Nephron progenitor cell (in vitro differentiated cells): Measurements from ENCODE around the gene MIER1.
A peak's percentile ranks its signal among the peaks of the same experiment; 100 is the strongest.

Experiments used
- DNase-seq: peaks from one replicate; pipeline ENCODE4 v3.0.0; 2021
- H3K27ac Mint-ChIP-seq: 2 replicates; pipeline ENCODE4 v1.8.0; 2021; ENCODE audit warnings: mild to moderate bottlenecking, moderate library complexity, mixed read lengths
- H3K27me3 Mint-ChIP-seq: 2 replicates; pipeline ENCODE4 v1.8.0; 2021; ENCODE audit warnings: mild to moderate bottlenecking, low read depth, mixed read lengths; ENCODE audit not compliant: poor library complexity
- H3K36me3 Mint-ChIP-seq: 2 replicates; pipeline ENCODE4 v1.8.0; 2021; ENCODE audit warnings: low read depth, mixed read lengths
- H3K4me1 Mint-ChIP-seq: 2 replicates; pipeline ENCODE4 v1.8.0; 2021; ENCODE audit warnings: mixed read lengths
- H3K4me3 Mint-ChIP-seq: 2 replicates; pipeline ENCODE4 v1.8.0; 2021; ENCODE audit warnings: mild to moderate bottlenecking, moderate library complexity, mixed read lengths
- H3K9me3 Mint-ChIP-seq: 2 replicates; pipeline ENCODE4 v1.8.0; 2021; ENCODE audit warnings: mild to moderate bottlenecking, moderate library complexity, mixed read lengths
- CTCF ChIP-seq: fragments of 200-600 bp; sonication (generic); IDR thresholded peaks from 2 replicates; pipeline ENCODE4 v1.5.0; 2021; ENCODE audit warnings: antibody characterized with exemption

The MIER1 gene

DNA sequence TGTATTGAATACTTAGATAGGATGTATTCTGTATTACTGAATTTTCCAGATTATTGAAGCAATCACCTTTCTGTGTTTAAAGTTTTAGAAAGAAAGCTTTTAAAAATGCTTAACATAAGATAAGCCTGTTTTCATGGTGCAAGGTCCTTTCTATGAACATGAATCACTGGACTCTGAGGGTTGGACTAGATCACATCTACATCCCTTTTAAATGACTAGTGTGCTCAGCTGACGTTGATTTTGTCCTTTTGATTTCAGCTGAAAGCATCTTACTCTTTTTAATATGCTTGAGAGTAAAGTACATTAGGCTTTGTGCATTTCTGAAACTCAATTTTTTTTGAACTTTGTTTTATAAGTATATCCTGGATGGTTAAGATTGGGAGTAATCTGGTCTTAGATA lies 16.2 kb downstream of the MIER1 start:
- no peak overlapping the region for H3K4me3 Mint-ChIP-seq
- DNase-seq: no peak
- H3K4me1 Mint-ChIP-seq: no peaks in the 10 kb centered on the region

DNA sequence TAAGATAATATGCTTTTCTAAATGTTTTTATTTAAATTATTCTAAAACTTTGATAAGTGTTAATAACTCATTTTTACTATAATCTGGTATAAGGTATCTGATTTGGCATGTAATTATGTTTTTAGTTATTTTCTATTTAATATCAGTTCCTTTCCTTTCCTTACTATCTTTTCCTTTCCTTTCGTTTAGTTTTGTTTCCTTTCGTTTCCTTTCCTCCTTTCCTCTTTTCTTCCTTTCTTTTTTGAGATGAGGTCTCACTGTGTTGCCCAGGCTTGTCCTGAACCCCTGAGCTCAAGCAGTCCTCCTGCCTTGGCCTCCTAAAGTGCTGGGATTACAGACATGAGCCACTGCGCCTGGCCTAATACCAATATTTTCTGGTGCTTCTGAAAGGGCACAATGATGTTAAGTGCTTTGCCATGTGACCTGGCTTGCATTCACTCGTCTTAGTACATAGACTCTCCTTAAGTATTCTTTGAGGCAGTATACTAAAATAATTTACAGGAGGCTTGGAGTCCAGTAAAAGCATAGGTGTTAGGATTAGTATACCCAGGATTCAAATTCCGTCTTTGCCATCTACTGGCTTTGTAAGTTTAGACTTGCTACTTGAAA lies 18.7 kb downstream of the MIER1 start:
- DNase-seq: no peak
- H3K4me1 Mint-ChIP-seq: no peaks in the 10 kb centered on the region
- no peaks in the 10 kb centered on the region for H3K27me3 Mint-ChIP-seq
- no peaks in the 10 kb centered on the region for H3K9me3 Mint-ChIP-seq
- peaks cover 26% of the 10 kb centered on the region for H3K36me3 Mint-ChIP-seq
- peak overlapping the region; percentile 60 for H3K27ac Mint-ChIP-seq
- no peak for TF ChIP-seq CTCF
- H3K4me3 Mint-ChIP-seq: no peak overlapping the region

More for the DNA sequence above, 16.2 kb downstream of the MIER1 start:
- Mint-ChIP-seq H3K27ac (no peak overlapping the region), H3K27me3 (no peaks in the 10 kb centered on the region), H3K9me3 (no peaks in the 10 kb centered on the region), H3K36me3 (peaks cover 12% of the 10 kb centered on the region)
- no peak for TF ChIP-seq CTCF

- no peak overlapping the region for H3K4me3 Mint-ChIP-seq
- H3K27me3 Mint-ChIP-seq: no peaks in the 10 kb centered on the region
- no peak overlapping the region for H3K27ac Mint-ChIP-seq
- TF ChIP-seq CTCF: no peak
- H3K4me1 Mint-ChIP-seq: no peaks in the 10 kb centered on the region
- no peak for DNase-seq
- no peaks in the 10 kb centered on the region for H3K9me3 Mint-ChIP-seq
- H3K36me3 Mint-ChIP-seq: peaks cover 30% of the 10 kb centered on the region
These were observed 19.8 kb downstream of the MIER1 start for GRCh38 chr1:66944330-66945274.

- Mint-ChIP-seq H3K27ac (no peak overlapping the region), H3K4me1 (no peaks in the 10 kb centered on the region), H3K36me3 (peaks cover 30% of the 10 kb centered on the region), H3K4me3 (no peak overlapping the region), H3K9me3 (no peaks in the 10 kb centered on the region), H3K27me3 (no peaks in the 10 kb centered on the region)
- no peak for TF ChIP-seq CTCF
- DNase-seq: no peak
These were observed 20.5 kb downstream of the MIER1 start for GRCh38 chr1:66945316-66945715.

GRCh38 chr1:66947267-66947666 lies 22.5 kb downstream of the MIER1 start:
- Mint-ChIP-seq H3K4me3 (no peak overlapping the region), H3K27me3 (no peaks in the 10 kb centered on the region), H3K36me3 (peaks cover 35% of the 10 kb centered on the region), H3K4me1 (no peaks in the 10 kb centered on the region), H3K27ac (no peak overlapping the region), H3K9me3 (no peaks in the 10 kb centered on the region)
- TF ChIP-seq CTCF: no peak
- DNase-seq: no peak
